Measurements from ENCODE around the gene LY9. TPM values are rescaled to one million over a fixed set of nuclear protein-coding genes. Genes with fewer than 3 reads are reported as not detected.

Gene LY9
- polyA plus RNA-seq, 1 of the 3 experiments (the other 2 are of a cell fraction), result not detected

- ChIA-PET CTCF (interaction anchor here (0.7 kb wide), 1 partner anchor 259 kb away, joined by 3 read pairs; no protein-coding TSS in a partner anchor), POLR2A (no interaction called here)
- H3K4me3 ChIP-seq (ENCODE audit: low read depth in 2 of 2, low read length in 1 of 2), result no peak overlapping the region
- no peak overlapping the region for H3K9ac ChIP-seq
- no peak overlapping the region for H2AFZ ChIP-seq (ENCODE audit: low read depth)
- H3F3A ChIP-seq (replicated peaks; ENCODE audit: insufficient read depth), result no peaks in the 10 kb centered on the region
- no peaks in the 10 kb centered on the region for H4K20me1 ChIP-seq (ENCODE audit: insufficient read depth)
- DNase-seq, result peak; percentile 15
- H3K79me2 ChIP-seq (ENCODE audit: insufficient read depth), result no peaks in the 10 kb centered on the region
- H3K36me3 ChIP-seq (replicated peaks in 1 of 2; ENCODE audit: control insufficient read depth in 1 of 2, insufficient read depth in 2 of 2, low read length in 1 of 2), result no peaks in the 10 kb centered on the region
- H3K4me1 ChIP-seq (ENCODE audit: control insufficient read depth in 1 of 2, insufficient read depth in 2 of 2, low read depth in 1 of 2, low read length in 1 of 2), result no peaks in the 10 kb centered on the region
- H3K27ac ChIP-seq (ENCODE audit: low read depth in 2 of 2, low read length in 1 of 2), result no peak overlapping the region
- peaks cover 34% of the 10 kb centered on the region; the same call in 1 of the 2 replicates for H3K27me3 ChIP-seq (ENCODE audit: insufficient read depth)
- no peaks in the 10 kb centered on the region for H3K9me2 ChIP-seq
- no peaks in the 10 kb centered on the region for H3K9me3 ChIP-seq
- 54% methylated on average over 6 of the region's 9 CpGs for WGBS (ENCODE audit: low lambda C conversion rate)
- no peak overlapping the region for H3K4me2 ChIP-seq
- no peak for TF ChIP-seq GABPA (IDR thresholded peaks at IDR 0.05; ENCODE audit: low read depth)
- TF ChIP-seq YY1 (IDR thresholded peaks at IDR 0.05; ENCODE audit: low read depth), result no peak
- TF ChIP-seq FOXJ3 (CRISPR knock-in tag; IDR thresholded peaks at IDR 0.05), result no peak
- TF ChIP-seq TEAD4 (IDR thresholded peaks at IDR 0.05; ENCODE audit: borderline replicate concordance, insufficient read depth), result no peak
- TF ChIP-seq NFIC (IDR thresholded peaks at IDR 0.05; ENCODE audit: borderline replicate concordance), result no peak
- TF ChIP-seq USF1 (IDR thresholded peaks at IDR 0.05; ENCODE audit: borderline replicate concordance, low read depth), result no peak
- no peak for TF ChIP-seq JUND (IDR thresholded peaks at IDR 0.05)
These were observed 41.7 kb downstream of the LY9 start for GRCh38 chr1:160837558-160838205.

- Histone ChIP-seq H3K27me3 (ENCODE audit: insufficient read depth) (peaks cover 34% of the 10 kb centered on the region; the same call in 1 of the 2 replicates), H3K9me2 (no peaks in the 10 kb centered on the region), H2AFZ (ENCODE audit: low read depth) (no peak overlapping the region), H3F3A (replicated peaks; ENCODE audit: insufficient read depth) (no peaks in the 10 kb centered on the region), H3K4me3 (ENCODE audit: low read depth in 2 of 2, low read length in 1 of 2) (no peak overlapping the region), H3K27ac (ENCODE audit: low read depth in 2 of 2, low read length in 1 of 2) (no peak overlapping the region), H3K79me2 (ENCODE audit: insufficient read depth) (no peaks in the 10 kb centered on the region), H3K4me1 (ENCODE audit: control insufficient read depth in 1 of 2, insufficient read depth in 2 of 2, low read depth in 1 of 2, low read length in 1 of 2) (no peaks in the 10 kb centered on the region), H4K20me1 (ENCODE audit: insufficient read depth) (no peaks in the 10 kb centered on the region), H3K9me3 (no peaks in the 10 kb centered on the region), H3K9ac (no peak overlapping the region), H3K4me2 (no peak overlapping the region), H3K36me3 (replicated peaks in 1 of 2; ENCODE audit: control insufficient read depth in 1 of 2, insufficient read depth in 2 of 2, low read length in 1 of 2) (no peaks in the 10 kb centered on the region)
- POLR2A ChIA-PET, result no interaction called here
- 16% methylated on average over 7 of the region's 7 CpGs for WGBS (ENCODE audit: low lambda C conversion rate)
- TF ChIP-seq RFX5 (IDR thresholded peaks at IDR 0.05; ENCODE audit: low read length), result no peak
- no peak for TF ChIP-seq EP300 (IDR thresholded peaks at IDR 0.05; ENCODE audit: borderline replicate concordance in 1 of 2, low read depth in 1 of 2, low read length in 1 of 2)
- TF ChIP-seq PBX3 (IDR thresholded peaks at IDR 0.05), result no peak
- TF ChIP-seq MEF2A (IDR thresholded peaks at IDR 0.05; ENCODE audit: borderline replicate concordance, low read depth), result no peak
- TF ChIP-seq GATA2 (CRISPR knock-in tag; IDR thresholded peaks at IDR 0.05), result no peak
- no peak for TF ChIP-seq SMC3 (IDR thresholded peaks at IDR 0.05; ENCODE audit: low read depth, low read length)
- TF ChIP-seq CHD2 (IDR thresholded peaks at IDR 0.05; ENCODE audit: low read length, partially characterized antibody), result no peak
- TF ChIP-seq RAD21 (IDR thresholded peaks at IDR 0.05; ENCODE audit: low read length), result no peak
- TF ChIP-seq EZH2phosphoT487 (IDR thresholded peaks at IDR 0.05; ENCODE audit: borderline replicate concordance, low read depth), result no peak
- TF ChIP-seq NRF1 (IDR thresholded peaks at IDR 0.05; ENCODE audit: low read depth, low read length), result no peak
- no peak for TF ChIP-seq REST (IDR thresholded peaks at IDR 0.05; ENCODE audit: low read depth, low read length)
- TF ChIP-seq FOXM1 (IDR thresholded peaks at IDR 0.05; ENCODE audit: low read depth), result no peak
- TF ChIP-seq FOSL2 (IDR thresholded peaks at IDR 0.05; ENCODE audit: borderline replicate concordance, low read depth), result no peak
- no peak for TF ChIP-seq USF1 (IDR thresholded peaks at IDR 0.05; ENCODE audit: borderline replicate concordance, low read depth)
- no peak for DNase-seq
- CTCF ChIA-PET, result no interaction called here
These were observed 42.9 kb downstream of the LY9 start for GRCh38 chr1:160838888-160839287.

Measured in SK-N-SH (cell line).